CD4-positive, alpha-beta T cell treated with Interleukin-12 subunit alpha and Interleukin-12 subunit beta, for 1 hour (primary cell): ENCODE measurements around the gene CFB.
"Not testable (repeated sequence)": the region's sequence is repeated elsewhere in the genome, so short reads cannot be mapped to it uniquely, and the experiment has no call there.

Source experiments
- DNase-seq: peaks from one replicate; pipeline ENCODE4 v3.0.0-alpha.2; 2020

CFB gene

GRCh38 chr6:31915351-31915750 is 30.5 kb upstream of the CFB start:
- no peak for DNase-seq

DNA sequence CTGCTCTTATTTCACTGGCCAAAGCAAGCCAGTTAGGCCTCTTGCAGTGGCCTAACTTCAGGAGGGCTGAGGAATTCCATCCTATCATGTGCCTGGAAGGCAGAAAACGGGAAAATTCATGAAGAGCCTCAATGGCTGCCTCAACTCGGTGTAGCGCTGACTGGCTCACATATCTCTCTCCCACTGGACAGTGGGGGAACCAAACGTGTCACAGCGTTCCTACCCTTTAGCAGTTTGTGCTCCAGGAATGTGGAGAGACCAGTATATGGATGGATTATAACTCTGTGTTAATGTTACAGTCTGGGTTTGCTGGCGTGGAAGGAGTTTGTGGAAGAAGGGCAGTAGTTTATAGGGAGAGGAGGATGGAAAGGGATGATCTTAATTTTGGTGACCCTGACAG is 30.1 kb upstream of the CFB start:
- no peak for DNase-seq

- DNase-seq, result no peak
These were observed 27.7 kb upstream of the CFB start for GRCh38 chr6:31918069-31918720.

DNA sequence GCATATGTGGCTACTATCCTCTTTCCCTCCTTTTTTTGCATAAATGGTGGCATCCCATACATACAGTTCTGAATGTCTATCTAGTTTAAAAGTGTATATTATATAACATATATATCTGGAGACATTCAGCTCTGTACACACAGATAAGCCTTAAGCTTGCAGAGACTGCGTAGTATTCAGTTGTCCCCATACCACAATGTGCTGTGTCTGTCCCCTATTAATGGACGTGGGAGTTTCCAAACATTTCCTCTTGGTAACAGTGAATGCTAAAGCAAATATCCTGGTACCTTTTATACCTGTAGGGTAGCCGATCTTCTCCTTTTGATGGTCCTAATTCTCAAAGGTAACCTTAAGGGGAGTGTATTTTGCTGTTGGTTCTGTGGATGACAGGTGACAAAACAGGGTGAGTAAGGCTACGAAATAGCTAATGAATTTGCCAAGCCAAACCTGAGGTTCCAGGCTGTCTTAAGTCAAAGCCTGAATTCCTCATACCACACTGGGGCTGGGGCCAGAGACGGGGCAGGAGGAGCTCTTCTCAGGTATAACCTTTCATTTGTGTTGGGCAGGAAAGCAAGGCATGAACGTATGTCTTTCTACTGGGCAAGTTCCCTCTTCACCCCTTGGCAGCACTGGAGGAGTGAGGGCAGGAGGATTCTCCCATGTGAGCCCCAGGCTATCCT is 26.1 kb upstream of the CFB start:
- no peak for DNase-seq

- DNase-seq, result no peak
These were observed 25.1 kb upstream of the CFB start for GRCh38 chr6:31920811-31921210.

GRCh38 chr6:31922942-31923341 is 23.0 kb upstream of the CFB start:
- peak; percentile 28 for DNase-seq

DNA sequence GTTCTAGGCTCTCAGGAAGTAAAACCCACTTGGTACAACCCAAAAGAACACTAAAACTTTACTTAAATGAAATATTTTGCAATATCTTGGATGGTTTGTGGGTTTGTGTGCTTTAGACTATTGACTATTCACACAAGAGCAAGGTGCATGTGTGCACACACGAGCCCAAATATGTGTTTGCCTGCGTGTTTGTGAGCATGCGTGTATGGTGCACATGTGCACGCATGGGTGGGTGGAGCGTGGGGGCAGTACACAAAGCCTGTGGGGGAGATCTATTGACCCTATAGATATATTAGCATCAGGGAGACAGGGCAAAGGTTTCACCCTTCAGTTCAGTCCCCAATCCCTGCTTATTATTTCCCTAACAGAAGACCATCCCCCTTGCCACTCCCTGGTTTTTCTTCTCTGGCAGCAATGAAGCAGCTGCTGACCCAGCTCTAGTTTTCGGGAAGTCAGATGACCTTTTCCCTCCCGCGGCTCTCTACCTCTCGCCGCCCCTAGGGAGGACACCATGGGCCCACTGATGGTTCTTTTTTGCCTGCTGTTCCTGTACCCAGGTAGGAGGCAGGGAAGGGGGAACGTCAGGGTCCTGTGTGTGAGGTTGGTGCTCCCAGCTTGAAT is 18.5 kb upstream of the CFB start, which contains the start of gene C2:
Gene C2, plus strand, starts transcription at position 476 of the 621 bp plus-strand sequence. Its CDS starts 36 bp downstream, at position 512.
- DNase-seq, result no peak

- no peak for DNase-seq
These were observed 17.8 kb upstream of the CFB start for GRCh38 chr6:31927863-31928671.

DNA sequence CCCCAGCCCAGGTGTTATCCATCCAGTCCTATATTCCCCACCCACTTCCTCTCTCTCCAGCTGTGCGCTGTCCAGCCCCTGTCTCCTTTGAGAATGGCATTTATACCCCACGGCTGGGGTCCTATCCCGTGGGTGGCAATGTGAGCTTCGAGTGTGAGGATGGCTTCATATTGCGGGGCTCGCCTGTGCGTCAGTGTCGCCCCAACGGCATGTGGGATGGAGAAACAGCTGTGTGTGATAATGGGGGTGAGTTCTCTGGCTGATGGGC is 17.3 kb upstream of the CFB start:
- no peak for DNase-seq

- DNase-seq, result no peak
These were observed 14.9 kb upstream of the CFB start for GRCh38 chr6:31930962-31931361.

GRCh38 chr6:31932137-31932536 is 13.8 kb upstream of the CFB start:
- not testable (repeated sequence) for DNase-seq

- no peak for DNase-seq
These were observed 12.4 kb upstream of the CFB start for GRCh38 chr6:31933537-31933936.

GRCh38 chr6:31935021-31935420 is 10.9 kb upstream of the CFB start:
- no peak for DNase-seq

DNA sequence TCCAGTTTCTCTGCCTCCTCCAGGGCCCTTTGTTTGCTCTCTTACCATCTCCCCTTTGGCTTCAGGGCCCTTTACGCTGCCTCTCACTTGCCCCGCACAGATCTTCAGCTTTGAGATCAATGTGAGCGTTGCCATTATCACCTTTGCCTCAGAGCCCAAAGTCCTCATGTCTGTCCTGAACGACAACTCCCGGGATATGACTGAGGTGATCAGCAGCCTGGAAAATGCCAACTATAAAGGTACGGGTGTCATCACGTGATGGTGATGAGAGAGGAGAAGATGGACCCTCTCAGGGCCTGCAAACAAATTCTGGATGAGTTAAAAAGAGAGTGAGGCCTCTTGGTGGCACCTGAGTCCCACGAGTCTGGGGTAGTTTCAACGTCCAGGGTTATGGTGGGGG is 10.1 kb upstream of the CFB start:
- DNase-seq, result no peak

DNA sequence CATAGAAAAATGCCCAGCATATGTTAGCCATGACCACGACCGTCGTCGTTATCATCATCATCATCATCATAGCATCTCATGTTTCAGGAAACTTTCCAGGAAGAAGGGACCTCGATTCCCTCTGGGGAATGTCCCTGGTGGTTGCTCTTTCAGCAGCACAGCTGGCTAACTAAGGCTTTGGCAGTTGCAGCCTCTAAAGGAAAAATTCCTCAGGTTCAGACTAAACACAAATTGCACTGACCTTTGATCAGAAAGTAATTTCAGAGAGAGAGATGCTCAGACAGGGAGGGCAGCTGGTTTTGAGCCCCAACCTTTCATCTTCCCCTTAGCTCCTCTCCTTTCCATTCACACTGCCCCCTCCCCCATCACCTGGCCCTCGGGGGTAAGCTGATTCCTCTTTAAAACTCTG is 5.6 kb upstream of the CFB start:
- DNase-seq, result no peak

DNA sequence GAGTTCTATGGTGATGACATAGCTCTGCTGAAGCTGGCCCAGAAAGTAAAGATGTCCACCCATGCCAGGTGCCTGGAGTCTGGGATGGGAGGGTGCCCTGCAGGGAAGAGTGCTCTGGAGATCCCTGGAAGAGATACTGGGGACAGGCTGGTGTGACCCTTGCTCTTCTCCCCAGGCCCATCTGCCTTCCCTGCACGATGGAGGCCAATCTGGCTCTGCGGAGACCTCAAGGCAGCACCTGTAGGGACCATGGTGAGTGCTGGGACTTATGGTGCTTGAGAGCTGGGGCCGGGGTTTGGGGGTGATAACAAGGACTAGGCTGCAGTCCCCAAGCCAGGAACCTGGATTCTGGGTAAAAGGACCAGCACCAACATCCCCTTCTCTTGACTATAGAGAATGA is 2.2 kb upstream of the CFB start:
- DNase-seq, result no peak

DNA sequence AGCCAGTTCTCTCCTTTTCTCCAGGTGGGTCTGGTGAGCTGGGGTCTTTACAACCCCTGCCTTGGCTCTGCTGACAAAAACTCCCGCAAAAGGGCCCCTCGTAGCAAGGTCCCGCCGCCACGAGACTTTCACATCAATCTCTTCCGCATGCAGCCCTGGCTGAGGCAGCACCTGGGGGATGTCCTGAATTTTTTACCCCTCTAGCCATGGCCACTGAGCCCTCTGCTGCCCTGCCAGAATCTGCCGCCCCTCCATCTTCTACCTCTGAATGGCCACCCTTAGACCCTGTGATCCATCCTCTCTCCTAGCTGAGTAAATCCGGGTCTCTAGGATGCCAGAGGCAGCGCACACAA is 765 bp upstream of the CFB start:
- no peak for DNase-seq

DNA sequence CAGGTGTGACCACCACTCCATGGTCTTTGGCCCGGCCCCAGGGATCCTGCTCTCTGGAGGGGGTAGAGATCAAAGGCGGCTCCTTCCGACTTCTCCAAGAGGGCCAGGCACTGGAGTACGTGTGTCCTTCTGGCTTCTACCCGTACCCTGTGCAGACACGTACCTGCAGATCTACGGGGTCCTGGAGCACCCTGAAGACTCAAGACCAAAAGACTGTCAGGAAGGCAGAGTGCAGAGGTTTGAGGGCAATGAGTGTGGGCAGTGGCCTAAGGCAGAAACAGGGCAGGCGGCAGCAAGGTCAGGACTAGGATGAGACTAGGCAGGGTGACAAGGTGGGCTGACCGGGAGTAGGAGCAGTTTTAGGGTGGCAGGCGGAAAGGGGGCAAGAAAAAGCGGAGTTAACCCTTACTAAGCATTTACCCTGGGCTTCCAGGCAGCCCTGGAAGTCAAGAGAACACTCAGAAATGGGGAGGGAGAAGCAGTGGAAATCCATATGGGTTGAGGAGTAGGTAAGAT is 533 bp downstream of the CFB start:
- DNase-seq, result no peak

- no peak for DNase-seq
These were observed 1.3 kb downstream of the CFB start for GRCh38 chr6:31947070-31947675.

GRCh38 chr6:31947864-31948263 is 2.0 kb downstream of the CFB start:
- no peak for DNase-seq

DNA sequence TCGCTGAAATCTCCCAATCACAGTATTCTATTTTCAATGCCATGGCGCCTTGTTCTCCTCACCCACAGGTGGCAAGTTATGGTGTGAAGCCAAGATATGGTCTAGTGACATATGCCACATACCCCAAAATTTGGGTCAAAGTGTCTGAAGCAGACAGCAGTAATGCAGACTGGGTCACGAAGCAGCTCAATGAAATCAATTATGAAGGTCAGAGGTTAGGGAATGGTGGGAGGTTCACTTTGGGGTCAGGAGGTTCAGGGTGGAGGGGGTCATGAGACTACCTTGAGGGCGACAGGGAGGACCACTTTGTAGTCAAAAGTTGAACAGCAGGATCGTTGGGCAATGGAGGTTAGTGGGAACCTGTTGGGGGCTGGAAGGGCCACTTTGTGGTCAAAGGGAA is 2.4 kb downstream of the CFB start:
- no peak for DNase-seq

GRCh38 chr6:31948753-31949413 is 3.0 kb downstream of the CFB start:
- DNase-seq, result no peak
